Subcutaneous adipose tissue (tissue), 4 donors: ENCODE measurements around the gene CRIM1. TPM values are rescaled to one million over a fixed set of nuclear protein-coding genes. Genes with fewer than 3 reads are reported as not detected.

Source experiments
- total RNA-seq, 4 donors: library from RNA; depleted of rRNA; stranded (reverse); fragments of >200 nt; gene quantifications; one replicate each; pipeline ENCODE4 v1.1.0, GENCODE V29; 2016
- TF ChIP-seq, protein P1 (sequence below): fragments of 450-650 bp; IDR thresholded peaks from one replicate; pipeline ENCODE4 v1.5.1; 2016; ENCODE audit warnings: low read depth, mild to moderate bottlenecking, control low read depth, antibody characterized with exemption, moderate library complexity

The CRIM1 gene
- total RNA-seq, 4 donors from 2014 or later = 153 to 269 (median 233) TPM

DNA sequence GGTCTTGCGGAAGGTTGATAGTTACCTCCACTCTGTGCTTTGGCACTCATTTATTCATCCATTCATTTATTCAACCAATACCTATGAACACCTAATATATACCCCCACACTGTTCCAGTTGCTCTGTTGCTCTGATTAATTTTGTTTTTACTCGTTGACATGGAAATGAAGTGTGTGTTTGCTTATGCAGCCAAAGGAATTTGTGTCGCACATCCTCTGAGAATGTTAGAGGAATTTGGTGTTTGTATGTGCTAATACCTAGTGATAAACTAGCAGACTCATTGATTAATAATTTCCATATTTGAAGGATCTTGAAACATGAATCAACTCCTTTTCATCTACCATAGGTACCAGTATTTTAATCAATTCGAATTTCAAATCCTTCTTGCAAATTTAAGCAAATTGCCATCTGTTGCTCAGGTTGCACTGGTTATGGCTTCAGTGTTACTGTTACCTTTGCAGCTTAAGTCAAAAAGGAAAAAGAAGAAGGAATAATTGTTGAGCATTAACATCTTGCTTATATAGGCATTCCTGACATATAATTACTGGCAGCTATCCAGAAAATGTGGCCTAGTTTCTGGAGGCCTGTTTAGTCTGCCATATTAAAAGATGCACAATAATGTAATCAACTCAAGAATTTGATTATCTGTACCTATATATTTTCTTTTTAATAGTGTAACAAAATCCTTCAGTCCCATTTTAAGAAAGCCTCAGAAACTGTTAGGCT is 25.7 kb upstream of the CRIM1 start:
- TF ChIP-seq, protein P1, sequence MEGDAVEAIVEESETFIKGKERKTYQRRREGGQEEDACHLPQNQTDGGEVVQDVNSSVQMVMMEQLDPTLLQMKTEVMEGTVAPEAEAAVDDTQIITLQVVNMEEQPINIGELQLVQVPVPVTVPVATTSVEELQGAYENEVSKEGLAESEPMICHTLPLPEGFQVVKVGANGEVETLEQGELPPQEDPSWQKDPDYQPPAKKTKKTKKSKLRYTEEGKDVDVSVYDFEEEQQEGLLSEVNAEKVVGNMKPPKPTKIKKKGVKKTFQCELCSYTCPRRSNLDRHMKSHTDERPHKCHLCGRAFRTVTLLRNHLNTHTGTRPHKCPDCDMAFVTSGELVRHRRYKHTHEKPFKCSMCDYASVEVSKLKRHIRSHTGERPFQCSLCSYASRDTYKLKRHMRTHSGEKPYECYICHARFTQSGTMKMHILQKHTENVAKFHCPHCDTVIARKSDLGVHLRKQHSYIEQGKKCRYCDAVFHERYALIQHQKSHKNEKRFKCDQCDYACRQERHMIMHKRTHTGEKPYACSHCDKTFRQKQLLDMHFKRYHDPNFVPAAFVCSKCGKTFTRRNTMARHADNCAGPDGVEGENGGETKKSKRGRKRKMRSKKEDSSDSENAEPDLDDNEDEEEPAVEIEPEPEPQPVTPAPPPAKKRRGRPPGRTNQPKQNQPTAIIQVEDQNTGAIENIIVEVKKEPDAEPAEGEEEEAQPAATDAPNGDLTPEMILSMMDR = no peak

- TF ChIP-seq, protein P1 = no peak
These were observed 24.8 kb upstream of the CRIM1 start for GRCh38 chr2:36330473-36331395.

- TF ChIP-seq, protein P1 = no peak
These were observed 22.1 kb upstream of the CRIM1 start for GRCh38 chr2:36333350-36334012.

DNA sequence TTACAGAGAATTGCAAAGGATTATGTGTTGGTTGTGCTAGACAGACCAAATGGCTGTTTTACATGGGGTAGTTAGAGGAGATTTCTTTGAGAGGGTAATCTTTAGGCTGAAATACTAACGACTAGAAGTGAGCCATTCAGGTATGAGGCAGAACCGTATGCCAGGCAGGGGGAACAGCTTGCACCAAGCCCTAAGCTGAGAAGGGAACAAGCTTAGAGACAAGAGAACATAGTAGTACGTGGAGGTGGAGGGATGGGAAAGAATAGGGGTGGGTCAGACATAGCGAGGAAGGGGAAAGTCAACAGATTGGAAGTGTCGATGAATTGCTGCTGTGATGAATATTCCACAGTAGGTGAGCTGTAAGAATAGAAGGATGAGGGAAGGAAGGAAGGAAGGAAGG is 20.0 kb upstream of the CRIM1 start:
- TF ChIP-seq, protein P1 = no peak

DNA sequence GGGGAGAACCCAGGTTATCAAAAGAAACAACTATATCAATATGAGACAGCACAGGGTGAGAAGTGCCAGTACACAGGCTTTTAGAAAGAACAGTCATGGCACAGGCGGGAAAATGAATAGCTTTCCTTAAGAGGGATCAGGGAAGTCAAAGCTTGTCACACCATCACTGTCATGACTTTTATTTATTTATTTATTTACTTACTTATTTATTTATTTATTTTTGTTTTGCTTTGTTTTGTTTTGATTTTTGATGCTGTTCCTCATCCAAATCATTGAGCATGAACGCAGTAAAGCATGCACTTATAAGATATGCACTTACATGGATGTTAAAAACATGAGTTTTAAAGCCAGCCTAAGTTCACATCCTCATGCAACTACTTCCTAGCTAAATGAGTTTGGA is 19.3 kb upstream of the CRIM1 start:
- TF ChIP-seq, protein P1 = no peak

GRCh38 chr2:36337354-36337753 is 18.2 kb upstream of the CRIM1 start:
- TF ChIP-seq, protein P1 = no peak
